G401 (cell line): ENCODE results near the gene GRM8. TPM values are rescaled to one million over a fixed set of nuclear protein-coding genes. Genes with fewer than 3 reads are reported as not detected.

ENCODE experiments used
- DNase-seq: peaks from one replicate; pipeline ENCODE4 v3.0.0-alpha.2; 2015; ENCODE audit warnings: low spot score
- in situ Hi-C: cut with HindIII; loops from 2 replicates; pipeline ENCODE4 v1.10.0; 2016; ENCODE audit warnings: low sequenced_read_pairs, mixed read lengths
- total RNA-seq: library from RNA; depleted of rRNA; stranded (reverse); fragments of >200 nt; shearing (Covaris generic); gene quantifications from 2 replicates; pipeline ENCODE4 v1.2.3, GENCODE V29; 2014

GRM8 gene
- total RNA-seq, 1 experiment from 2014 or later = not detected

DNA sequence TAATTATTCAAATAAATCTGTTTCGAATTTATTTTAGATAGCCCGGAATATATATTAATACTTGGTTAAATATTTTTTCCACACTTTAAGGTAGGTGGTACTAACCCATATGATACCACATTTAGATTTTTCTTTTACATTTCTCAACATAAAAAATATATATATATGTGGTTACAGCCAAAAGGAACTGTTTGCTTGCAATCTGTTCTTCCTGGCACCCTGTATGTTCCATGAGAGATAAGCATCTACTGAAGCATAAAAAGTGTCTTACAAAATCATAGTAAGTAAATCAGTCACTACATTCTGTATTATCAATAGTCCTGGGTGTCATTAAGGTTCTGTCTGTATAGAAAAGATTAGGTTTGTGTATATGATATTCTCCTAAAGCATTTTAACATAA is 726.8 kb downstream of the GRM8 start:
- in situ Hi-C loops = no loop called here

DNA sequence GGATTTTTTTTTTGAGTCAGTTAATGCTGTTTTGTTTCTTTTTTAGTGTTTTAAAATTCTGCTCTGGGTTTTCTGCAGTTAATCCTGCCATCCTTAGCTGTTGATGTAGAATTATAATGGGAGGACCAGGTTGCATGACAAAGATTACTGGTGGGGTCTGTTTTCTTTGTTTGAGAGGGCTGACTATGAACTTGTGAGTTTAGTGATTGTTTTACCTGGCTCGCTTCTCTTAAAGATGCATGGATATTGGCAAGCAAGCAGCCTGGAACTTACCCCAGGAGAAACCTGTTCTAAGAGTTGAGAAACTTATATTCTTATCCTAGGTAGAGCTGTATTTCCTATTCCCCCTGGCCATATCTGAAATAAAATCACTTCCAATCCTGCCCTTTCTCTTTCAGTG is 727.8 kb downstream of the GRM8 start:
- DNase-seq = no peak
- in situ Hi-C loops = no loop called here

More for the DNA sequence above, 726.8 kb downstream of the GRM8 start:
- DNase-seq = no peak

DNA sequence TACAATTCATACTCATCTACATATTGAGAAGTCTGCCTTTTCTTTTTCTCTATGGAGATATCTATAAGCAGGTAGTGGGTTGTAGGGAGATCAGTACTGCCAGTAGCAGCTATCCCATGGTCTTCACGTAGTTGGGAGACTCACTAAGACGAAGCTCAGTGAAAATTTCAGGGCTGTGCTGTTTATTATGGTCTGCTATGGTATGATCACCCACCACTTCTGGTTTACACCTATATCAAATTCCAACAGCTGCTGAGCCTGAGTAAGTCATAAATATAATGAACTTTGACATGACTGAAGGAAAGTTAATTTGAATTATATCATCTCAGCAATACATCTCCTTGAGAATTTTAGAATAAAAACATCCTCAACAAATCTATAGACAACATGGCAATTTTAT is 741.7 kb downstream of the GRM8 start:
- in situ Hi-C loops = no loop called here
- no peak for DNase-seq

DNA sequence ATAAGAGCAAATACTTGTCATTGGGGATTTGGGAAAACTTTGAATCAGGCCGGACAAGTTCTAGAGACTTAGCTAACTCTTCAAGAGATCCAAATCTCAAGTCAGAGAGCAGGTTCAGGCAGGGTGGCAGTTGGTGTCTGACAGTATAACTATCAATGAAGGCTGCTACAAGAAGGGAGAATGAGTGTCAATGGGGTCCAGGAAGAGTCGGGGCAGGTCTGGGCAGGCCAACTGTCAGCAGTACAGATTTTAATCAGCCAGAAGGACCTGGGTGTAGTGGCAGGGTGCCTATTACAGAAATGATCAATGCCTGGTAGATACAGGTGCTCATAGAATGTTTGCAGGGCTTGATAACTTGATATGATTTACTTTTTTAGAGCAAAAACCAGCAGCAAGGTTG is 751.1 kb downstream of the GRM8 start:
- in situ Hi-C loops = no loop called here
- DNase-seq = no peak

DNA sequence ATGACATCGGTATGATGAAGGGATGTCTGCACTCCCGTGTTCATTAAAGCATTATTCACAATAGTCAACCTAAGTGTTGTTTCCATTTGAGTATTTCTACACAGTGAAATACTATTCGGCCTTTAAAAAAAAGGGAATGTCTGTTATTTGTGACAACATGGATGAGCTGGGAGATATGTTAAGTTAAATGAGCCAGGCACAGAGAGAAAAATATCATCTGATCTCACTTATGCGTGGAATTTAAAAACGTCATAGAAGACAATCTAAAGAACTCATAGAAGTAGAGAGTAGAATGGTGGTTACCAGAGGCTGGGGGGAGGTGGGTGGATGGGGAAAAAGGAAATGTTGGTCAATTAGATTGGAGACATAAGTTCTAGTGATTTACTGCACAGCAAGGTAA is 753.3 kb downstream of the GRM8 start:
- in situ Hi-C loops = no loop called here
- DNase-seq = no peak

DNA sequence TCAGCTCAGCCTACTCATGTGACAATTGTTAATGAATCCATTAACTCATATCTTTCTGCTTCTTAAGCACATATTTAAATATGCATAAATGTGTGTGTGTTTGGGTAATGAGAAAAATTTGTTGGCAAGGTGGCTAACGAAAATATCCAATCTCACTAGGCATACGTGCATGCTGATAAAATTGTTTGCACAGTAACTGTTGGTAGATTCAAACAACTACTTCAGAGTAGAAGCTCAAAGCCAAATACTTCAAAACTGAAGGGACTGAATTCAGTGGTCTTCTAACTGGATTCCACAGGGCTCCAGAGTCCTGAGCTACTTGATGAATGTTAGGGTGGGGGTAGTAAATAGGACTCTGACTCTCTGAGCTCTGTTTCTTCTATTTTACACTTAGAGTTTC is 757.0 kb downstream of the GRM8 start:
- in situ Hi-C loops = no loop called here
- DNase-seq = no peak

DNA sequence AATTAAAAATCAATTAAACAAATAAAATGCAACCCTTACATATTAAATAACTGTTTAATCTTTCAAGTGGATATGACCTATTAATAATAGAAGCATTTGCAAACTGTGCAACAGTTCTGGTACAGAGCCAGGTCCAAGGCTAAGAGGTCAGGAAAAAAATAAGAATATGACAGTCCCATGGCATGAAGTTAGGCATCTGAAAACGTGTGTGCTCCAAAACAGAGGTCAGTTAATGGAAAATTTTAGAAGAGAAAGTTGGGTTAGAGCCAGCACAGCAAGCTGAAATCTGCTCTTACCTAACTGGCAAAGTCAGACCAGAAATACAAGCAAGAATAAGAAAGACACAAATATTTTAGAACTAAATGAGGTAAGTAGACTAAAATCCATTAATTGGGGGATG is 757.7 kb downstream of the GRM8 start:
- DNase-seq = no peak
- in situ Hi-C loops = no loop called here

DNA sequence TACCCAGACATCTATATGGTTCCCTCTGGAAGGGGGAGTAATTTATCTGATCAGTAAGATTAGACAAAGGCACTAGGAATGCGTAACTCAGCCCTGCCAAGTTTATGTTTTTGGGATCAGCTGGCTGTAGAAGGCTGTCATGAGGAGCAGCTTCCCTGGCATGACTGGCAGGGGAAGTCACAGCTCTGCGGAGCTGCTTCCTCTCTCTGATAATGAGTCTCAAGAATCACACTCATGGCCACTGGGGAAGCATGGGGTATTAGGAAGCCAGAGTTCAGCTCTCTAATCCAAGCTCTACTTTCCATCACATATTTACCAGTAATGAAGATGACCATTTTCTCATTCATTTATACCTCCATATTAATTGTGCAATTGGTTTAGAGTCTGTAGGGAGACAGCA is 758.9 kb downstream of the GRM8 start:
- DNase-seq = no peak
- in situ Hi-C loops = no loop called here

DNA sequence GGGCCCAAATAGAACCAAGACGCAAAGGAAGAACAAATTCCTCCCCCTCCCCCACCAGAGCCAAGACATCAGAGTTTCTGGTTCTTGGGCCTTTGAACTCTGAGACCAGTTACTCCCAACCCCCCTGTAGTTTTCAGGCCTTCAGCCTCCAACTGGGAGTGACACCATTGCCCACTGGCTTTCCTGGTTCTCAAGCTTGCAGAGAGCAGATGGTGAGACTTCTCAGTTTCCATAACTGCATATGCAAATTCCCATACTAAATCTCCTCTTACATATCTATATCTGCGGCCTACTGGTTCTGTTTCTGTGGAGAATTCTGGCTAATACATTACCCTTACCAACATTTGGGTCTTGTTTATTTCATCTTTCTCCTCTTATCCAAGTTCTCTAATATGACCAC is 762.9 kb downstream of the GRM8 start:
- no peak for DNase-seq
- in situ Hi-C loops = no loop called here

DNA sequence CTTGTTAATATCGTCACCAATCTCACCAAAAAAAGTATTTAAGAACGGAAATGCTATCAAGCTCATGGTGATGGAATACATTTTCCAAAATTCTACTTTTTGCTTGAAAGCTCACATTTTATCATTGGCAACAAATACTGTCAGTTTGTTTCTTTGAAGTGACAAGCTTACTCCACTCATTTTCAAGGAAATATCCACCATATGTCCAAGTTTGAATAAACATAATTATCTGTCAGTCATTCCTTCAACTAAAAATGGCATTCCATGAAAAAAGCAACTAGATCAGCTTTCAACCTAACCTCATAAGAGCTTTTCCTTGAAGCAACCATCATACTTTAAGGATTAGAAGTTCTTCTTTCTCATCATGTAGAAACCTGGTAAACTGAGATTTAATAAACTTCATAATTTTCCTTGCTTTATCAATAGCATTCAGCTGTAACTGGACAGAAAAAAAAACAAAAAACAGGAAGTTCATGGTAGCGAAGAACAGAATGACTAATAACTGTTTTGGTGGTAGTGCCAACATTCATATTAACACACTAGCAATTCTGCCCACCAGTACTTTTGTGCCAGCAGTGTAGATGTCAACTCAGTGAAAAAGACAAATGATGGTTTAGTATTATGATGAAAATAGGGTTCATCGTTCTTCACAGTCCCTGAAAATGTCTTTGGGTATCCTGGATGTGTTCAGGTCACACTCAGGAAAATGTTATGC is 764.9 kb downstream of the GRM8 start:
- in situ Hi-C loops = no loop called here
- no peak for DNase-seq

DNA sequence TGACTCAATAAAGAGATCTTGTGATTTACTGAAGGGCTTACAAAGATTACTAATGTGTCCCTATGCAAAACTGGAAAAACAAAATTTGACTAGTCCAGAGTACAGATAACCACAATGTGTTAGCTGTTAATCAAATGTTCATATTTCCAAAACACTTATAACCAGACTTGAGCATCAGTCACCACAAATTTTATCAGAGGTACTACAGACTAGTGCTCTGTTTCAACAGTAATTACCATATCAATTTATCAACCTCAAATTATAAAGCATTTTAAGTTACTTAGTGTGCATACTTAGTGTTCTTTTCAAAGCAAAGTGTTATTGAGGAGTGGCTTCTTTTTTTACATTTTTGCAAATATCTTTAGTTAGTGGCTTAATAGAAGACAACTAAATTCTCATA is 765.9 kb downstream of the GRM8 start:
- no peak for DNase-seq
- in situ Hi-C loops = no loop called here

DNA sequence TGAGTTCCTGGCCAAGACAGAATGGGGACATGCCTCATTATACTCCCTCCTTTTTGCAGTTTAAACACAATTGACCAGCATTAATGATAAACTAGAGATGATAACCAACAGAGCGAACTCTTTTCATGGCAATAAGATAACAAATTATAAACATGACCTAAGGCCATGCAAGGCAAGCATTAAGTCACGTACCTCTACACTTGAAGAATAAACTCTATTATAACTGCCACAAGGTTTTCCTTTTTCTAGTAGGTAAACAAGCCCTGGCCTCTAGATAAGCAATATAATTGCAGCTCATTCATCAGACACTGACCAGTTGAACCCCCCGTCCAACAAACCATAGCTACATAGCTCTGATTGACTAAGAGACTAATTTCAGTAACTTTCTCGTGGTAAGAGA is 767.0 kb downstream of the GRM8 start:
- no peak for DNase-seq
- in situ Hi-C loops = no loop called here

DNA sequence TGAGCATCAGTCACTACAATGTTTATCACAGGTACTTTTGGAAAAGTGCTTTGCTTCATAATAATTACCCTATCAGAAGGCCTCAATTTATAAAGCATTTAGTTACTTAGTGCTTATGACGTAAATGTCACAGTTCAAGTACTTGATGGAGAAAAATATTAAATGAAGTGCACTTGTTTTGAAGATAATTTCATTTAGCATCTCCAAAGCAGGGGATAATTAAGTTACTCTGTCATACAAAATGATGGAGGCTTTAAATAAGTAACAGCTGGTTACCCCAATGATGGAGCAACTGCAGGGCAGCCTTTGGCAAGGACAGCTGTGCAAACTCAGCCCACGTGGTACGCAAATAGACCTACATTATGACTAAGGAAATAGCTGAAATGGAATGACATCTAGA is 768.8 kb downstream of the GRM8 start:
- DNase-seq = no peak
- in situ Hi-C loops = no loop called here

DNA sequence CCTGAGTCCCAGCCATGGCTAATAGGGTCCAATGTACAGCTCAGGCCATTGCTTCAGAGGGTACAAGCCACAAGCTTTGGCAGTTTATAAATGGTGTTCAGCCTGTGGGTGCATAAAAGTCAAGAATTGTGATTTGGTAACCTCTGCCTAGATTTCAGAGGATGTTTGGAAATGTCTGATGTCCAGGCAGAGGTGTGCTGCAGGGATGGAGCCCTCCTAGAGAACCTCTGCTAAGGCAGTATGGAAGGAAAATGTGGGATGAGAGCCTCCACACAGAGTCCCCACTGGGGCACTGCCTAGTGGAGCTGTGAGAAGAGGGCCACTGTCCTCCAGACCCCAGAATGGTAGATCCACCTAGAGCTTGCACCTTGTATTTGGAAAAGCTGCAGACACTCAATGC is 779.9 kb downstream of the GRM8 start:
- in situ Hi-C loops = no loop called here
- DNase-seq = no peak

DNA sequence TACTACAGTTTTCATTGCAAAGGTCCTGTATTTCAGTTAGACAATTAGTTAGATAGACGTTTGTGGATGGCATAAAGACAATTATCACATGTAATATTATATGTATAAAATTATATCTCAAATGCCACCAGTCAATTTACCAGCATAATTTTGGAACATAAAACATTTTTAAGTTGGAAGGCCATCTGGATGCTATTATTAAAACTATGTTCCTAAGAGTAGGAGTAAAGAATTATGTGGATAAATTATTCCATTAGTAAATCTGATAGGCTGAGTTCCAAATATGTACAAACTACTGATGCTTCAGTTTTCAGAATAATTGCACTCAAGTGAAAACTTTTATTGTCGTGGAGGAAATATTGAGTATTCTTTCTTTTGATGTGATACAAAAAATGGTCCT is 790.3 kb downstream of the GRM8 start:
- in situ Hi-C loops = no loop called here
- no peak for DNase-seq

DNA sequence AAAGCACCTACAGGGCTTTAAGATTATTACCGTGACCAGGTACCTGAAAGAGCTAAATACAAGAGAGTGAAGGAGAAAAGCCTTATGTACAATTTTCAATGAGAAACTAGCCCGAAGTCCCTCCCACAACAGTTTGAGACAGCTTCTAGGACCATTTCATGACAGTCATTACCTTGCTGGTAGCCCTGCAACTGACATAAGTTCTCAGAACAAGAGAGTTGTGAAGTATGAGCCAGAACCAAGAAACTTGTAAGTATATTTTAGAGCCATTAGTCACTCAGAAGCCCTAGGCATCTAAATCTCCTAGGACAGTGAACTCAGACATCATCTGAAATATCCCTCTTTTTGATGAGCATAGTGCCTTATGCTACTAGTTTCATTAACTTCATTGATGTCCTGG is 792.1 kb downstream of the GRM8 start:
- no peak for DNase-seq
- in situ Hi-C loops = no loop called here

DNA sequence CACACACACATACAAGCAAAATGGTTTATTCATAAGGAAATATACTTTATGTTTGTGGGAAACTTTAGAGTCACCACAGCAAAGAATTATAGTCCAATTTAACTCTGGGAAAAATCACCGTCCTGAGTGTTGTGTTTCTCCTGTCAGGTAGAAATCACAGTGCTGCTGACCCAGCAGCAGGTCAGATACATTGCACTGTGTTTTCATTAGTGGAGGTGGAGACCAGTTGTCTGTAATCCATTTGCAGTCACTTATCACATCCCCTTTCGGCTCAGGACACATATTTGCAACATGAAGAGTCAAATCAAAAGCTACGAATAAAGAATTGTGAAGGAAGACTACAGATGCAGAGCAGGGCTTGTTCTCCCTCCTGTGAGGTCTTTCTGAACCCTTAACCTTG is 799.6 kb downstream of the GRM8 start:
- no peak for DNase-seq

DNA sequence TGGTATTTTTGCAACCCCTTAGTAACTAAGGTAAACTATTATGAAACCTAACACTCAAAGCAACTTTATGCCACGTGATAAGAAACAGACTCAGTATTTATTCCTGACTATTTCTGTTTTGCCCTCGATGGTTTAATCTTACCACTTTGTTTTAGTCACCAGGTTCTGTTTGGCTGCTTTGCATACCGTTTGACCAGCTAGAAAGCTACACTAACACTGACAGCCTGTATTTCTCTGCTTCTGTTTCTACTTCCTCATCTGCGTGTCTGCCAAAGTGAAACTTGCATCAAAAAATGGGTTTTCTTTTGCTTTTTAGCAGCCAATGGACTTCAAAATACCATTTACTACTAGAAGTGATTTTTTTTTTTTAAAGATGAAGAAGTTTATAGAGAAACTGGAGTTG is 802.5 kb downstream of the GRM8 start:
- DNase-seq = no peak
- in situ Hi-C loops = no loop called here

More for the DNA sequence above, 799.6 kb downstream of the GRM8 start:
- in situ Hi-C loops = no loop called here

DNA sequence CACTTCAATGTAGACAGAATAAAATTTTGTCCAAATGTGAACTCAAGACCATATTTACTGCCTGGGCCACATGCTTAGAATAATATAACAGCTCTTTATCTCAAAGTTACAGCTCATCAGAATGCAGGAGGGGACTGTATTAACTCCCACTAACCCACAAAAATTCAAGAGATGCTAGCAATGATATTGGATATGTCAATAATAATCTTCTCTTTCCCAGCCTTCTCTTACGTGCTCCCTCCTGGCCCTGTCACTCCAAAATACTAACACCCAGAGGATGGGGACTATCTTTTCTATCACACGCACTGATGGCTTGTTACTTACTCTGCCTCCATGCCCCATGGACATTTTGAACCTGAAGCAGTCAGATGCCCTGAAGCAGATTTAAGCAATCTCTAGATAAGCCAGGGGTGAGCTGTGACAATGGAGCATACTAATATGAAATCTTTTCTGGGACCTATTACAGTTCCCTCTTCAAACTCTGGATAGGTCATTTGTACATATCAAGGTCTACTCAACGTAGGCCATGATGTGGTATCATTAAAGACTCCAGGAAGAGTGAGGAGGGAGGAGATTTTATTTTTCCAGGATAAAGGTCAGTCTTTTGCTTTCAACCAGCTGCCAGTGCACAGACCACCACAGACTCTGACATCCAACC is 803.0 kb downstream of the GRM8 start:
- no peak for DNase-seq
- in situ Hi-C loops = no loop called here

DNA sequence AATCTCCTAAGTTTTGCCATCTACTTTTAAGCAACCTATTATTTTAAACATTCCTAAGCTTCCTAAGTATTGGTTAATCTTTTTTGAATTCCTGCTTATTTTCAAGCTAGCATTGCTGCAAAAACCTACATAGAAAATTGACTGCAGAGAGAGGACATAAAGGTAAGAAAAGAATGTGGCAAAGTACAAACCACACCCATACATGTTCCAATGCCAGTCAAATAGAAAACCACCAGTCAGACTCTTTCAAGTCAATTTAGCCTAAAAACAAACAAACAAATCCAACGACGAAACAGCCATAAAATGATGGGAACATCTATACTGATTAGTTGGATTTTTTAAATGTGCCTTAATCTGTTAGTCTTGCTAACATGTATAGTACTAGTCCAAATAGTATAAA is 804.8 kb downstream of the GRM8 start:
- DNase-seq = no peak
- in situ Hi-C loops = no loop called here

DNA sequence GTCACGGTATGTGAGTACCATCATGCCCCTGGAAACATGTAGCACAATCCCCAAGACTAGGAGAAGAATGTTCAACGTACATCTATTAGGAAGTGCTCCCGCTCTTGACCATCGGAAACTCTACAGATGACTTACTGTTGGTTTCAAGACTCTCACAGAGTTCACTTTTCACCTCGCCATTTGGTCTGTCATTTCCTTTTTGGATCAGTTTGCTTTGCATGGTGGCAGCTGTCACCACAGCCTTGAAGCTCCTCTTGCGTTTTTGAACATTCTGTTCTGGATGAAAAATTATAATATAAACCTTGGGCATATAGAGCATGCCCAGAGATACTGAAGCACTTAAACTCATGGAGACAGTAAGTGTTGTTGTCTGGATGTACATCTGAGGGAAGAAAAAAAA is 806.8 kb downstream of the GRM8 start:
- in situ Hi-C loops = no loop called here
- no peak for DNase-seq
